Heart left ventricle (tissue), 16 donors: ENCODE data around the gene EXD1. TPM values are rescaled to one million over a fixed set of nuclear protein-coding genes. Genes with fewer than 3 reads are reported as not detected.

Experiments
- ATAC-seq, 4 donors: fragments of 200-7000 bp; cut with Tn5 transposase; one replicate each; pipeline ENCODE4 v1.9.1; 2020 to 2022; ENCODE audit warnings: moderate library complexity in 4 of 4, mild to moderate bottlenecking in 3 of 4, moderate number of reproducible peaks in 1 of 4
- DNase-seq, 5 donors: peaks; one replicate each; pipeline ENCODE4 v3.0.0-alpha.2; 2020
- H3K27ac ChIP-seq, 12 donors: fragments of 200-600 bp; sonication (generic) in 4 of 12; one replicate each; pipeline versions ENCODE4 v1.5.0 to v1.8.0; 2016 to 2022; ENCODE audit warnings: mild to moderate bottlenecking in 2 of 12
- H3K27me3 ChIP-seq, 9 donors: fragments of 200-600 bp; sonication (generic) in 2 of 9; one replicate each; pipeline versions ENCODE4 v1.5.1 to v1.8.0; 2016 to 2022; ENCODE audit warnings: mild to moderate bottlenecking in 3 of 9
- H3K36me3 ChIP-seq, 9 donors: fragments of 200-600 bp; sonication (generic) in 2 of 9; one replicate each; pipeline versions ENCODE4 v1.5.0 to v1.8.0; 2018 to 2022; ENCODE audit warnings: mild to moderate bottlenecking in 2 of 9
- H3K4me1 ChIP-seq, 12 donors: fragments of 200-600 bp; sonication (generic) in 4 of 12; one replicate each; pipeline versions ENCODE4 v1.5.0 to v1.8.0; 2016 to 2022; ENCODE audit warnings: mild to moderate bottlenecking in 3 of 12
- H3K4me3 ChIP-seq, 12 donors: fragments of 200-600 bp; sonication (generic) in 4 of 12; one replicate each; pipeline versions ENCODE4 v1.5.0 to v1.8.0; 2017 to 2022; ENCODE audit warnings: mild to moderate bottlenecking in 9 of 12, moderate library complexity in 4 of 12
- H3K9me3 ChIP-seq, 12 donors: fragments of 200-600 bp; sonication (generic) in 4 of 12; one replicate each; pipeline versions ENCODE4 v1.5.0 to v1.8.0; 2016 to 2022; ENCODE audit warnings: mild to moderate bottlenecking in 1 of 12
- POLR2A ChIP-seq, 2 donors: fragments of 450-650 bp; IDR thresholded peaks; one replicate each; pipeline ENCODE4 v1.6.1; 2017; ENCODE audit warnings: antibody characterized with exemption in 2 of 2, mild to moderate bottlenecking in 2 of 2, moderate library complexity in 2 of 2
- WGBS, 4 donors: extraction: QIAGEN DNeasy Blood & Tissue Kit in 2 of 4; methylation state at CpG; one replicate each; pipeline versions ENCODE4 v1.1.5 to v1.1.7; 2013 to 2018; 5-methylcytosine and 5-hydroxymethylcytosine counted together
- intact Hi-C, 10 donors: fragments of 100-400 bp; cut with DNase I; formaldehyde crosslinking; loops; one replicate each; pipeline versions ENCODE4 v1.11.1 to v1.14.2; 2022
- polyA plus RNA-seq, 2 donors: library from polyadenylated mRNA; stranded (reverse); fragments of 200-250 nt; gene quantifications; one replicate each; pipeline ENCODE4 v1.2.3, GENCODE V29; 2013
- total RNA-seq, 9 donors: library from RNA; depleted of rRNA in 2 of 9; stranded (reverse); fragments of >200 nt in 2 of 9; fragmentation: NEBNext Ultra II Directional in 3 of 9; extraction: Animal tissue kit (Norgen Biotek cat#: 25700) in 3 of 9; gene quantifications; one replicate each; pipeline versions ENCODE4 v1.1.0 to v1.2.4, GENCODE V29; 2016 to 2023
- TF ChIP-seq, protein P1 (sequence below), 12 donors: fragments of 200-600 bp; sonication (generic) in 4 of 12; IDR thresholded peaks; one replicate each; pipeline versions ENCODE4 v1.5.0 to v1.8.0; 2018 to 2022; ENCODE audit warnings: antibody characterized with exemption in 12 of 12, mild to moderate bottlenecking in 5 of 12
- donor health status: ischemic (EF 13 %, LVEDD 7.1; RV severe dilation, severe dysfunction).
- donor health status: healthy with polysubstance abuse.
- donor health status: DM: no; HTN: yes; CAD: no.
- donor health status: DM: no; HTN: no; CAD: no.
- donor health status: ischemic (EF 25% LVEDD 6.9; RV normal size, moderate dysfunction).
- donor health status: ischemic (EF 25% LVEDD 5.7; RV mildly dilated, moderate dysfunction).
- donor health status: healthy.
- donor health status: DM: yes; HTN: yes; CAD: no.
- donor health status: ischemic (EF 35%, LVEDD 5.7; RV mildly dilated, moderate dysfunction).
- donor health status: nonischemic (EF 11% LVEDD 7.7; RV severe dilation, severe dysfunction).
- donor health status: DM: yes; HTN: yes; CAD: no.
- donor health status: PGD.
- donor health status: ischemic (EF 29% LVEDD 5.4; RV normal size, mild dysfunction).
- donor health status: nonischemic (EF 23%, LVEDD 6.1; RV moderate dilation, normal function).

EXD1 gene
- total and polyA plus RNA-seq, 11 donors = not detected

DNA sequence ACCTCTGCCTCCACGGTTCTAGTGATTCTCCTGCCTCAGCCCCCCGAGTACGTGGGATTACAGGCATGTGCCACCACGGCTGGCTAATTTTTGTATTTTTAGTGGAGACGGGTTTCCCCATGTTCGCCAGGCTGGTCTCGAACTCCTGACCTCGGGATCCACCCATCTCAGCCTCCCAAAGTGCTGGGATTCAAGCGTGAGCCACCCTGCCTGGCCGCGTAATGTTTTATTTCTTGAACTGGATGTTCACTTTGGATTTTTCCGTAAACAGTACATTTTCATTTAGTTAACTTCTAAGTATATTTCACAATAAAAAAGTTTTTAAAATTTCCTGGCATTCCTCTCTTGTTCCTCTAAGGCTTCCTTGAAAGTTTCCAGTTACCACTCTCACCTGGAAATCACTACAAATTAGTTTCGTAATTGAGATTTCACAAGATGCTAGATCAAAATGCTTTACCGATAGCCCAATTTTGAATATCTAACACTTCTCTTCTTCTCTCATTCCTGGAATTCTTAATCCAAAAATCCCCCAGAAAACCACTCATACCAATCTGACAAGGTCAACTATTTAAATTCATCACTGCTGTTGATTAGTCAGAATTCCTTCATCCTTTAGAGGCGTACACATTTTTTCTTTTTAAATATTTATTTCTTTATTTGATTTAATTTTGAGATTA is 69.8 kb downstream of the EXD1 start:
- Histone ChIP-seq H3K27ac (no peak overlapping the region), H3K36me3 (no peaks in the 10 kb centered on the region), H3K27me3 (peaks cover 0 to 5% (median 0%) of the 10 kb centered on the region in 9 donors), H3K4me3 (no peak overlapping the region), H3K9me3 (no peaks in the 10 kb centered on the region), H3K4me1 (no peaks in the 10 kb centered on the region)
- 88 to 90% (median 89%) methylated on average over 15 of the region's 15 CpGs for WGBS, 4 donors
- DNase-seq (no peak), ATAC-seq (no peak)
- TF ChIP-seq POLR2A (IDR thresholded peaks at IDR 0.05) = no peak
- TF ChIP-seq, protein P1, sequence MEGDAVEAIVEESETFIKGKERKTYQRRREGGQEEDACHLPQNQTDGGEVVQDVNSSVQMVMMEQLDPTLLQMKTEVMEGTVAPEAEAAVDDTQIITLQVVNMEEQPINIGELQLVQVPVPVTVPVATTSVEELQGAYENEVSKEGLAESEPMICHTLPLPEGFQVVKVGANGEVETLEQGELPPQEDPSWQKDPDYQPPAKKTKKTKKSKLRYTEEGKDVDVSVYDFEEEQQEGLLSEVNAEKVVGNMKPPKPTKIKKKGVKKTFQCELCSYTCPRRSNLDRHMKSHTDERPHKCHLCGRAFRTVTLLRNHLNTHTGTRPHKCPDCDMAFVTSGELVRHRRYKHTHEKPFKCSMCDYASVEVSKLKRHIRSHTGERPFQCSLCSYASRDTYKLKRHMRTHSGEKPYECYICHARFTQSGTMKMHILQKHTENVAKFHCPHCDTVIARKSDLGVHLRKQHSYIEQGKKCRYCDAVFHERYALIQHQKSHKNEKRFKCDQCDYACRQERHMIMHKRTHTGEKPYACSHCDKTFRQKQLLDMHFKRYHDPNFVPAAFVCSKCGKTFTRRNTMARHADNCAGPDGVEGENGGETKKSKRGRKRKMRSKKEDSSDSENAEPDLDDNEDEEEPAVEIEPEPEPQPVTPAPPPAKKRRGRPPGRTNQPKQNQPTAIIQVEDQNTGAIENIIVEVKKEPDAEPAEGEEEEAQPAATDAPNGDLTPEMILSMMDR (IDR thresholded peaks at IDR 0.05) = no peak
- intact Hi-C loops = no loop called here

GRCh38 chr15:41154412-41154811 is 76.1 kb downstream of the EXD1 start:
- 53 to 74% (median 64%) methylated on average over 2 of the region's 2 CpGs for WGBS, 4 donors
- no peak overlapping the region for H3K27ac ChIP-seq
- no peak for TF ChIP-seq POLR2A (IDR thresholded peaks at IDR 0.05)
- TF ChIP-seq, protein P1 (IDR thresholded peaks at IDR 0.05) = no peak
- H3K4me1 ChIP-seq = no peaks in the 10 kb centered on the region
- DNase-seq (no peak), ATAC-seq (no peak)
- H3K4me3 ChIP-seq = no peak overlapping the region
- H3K27me3 ChIP-seq = peaks cover 0 to 5% (median 0%) of the 10 kb centered on the region in 9 donors
- H3K9me3 ChIP-seq = no peaks in the 10 kb centered on the region
- H3K36me3 ChIP-seq = no peaks in the 10 kb centered on the region
- intact Hi-C loops = no loop called here

DNA sequence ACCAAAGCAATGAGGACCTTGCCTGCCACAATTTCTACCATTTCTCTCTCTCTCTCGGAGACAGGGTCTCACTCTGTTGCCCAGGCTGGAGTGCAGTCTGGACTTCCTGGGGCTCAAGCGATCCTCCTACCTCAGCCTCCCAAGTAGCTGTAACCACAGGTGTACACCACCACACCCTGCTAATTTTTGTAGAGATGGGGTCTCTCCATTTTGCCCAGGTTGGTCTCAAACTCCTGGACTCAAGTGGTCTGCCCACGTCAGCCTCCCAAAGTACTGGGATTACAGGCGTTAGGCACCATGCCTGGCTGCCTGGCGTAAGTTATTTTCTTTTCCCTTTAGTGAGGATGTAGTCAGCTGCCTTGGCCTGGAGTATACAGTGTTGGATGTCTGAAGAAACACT is 76.8 kb downstream of the EXD1 start:
- DNase-seq = no peak
- intact Hi-C loops = no loop called here
- no peak for TF ChIP-seq POLR2A (IDR thresholded peaks at IDR 0.05)
- TF ChIP-seq, protein P1 (IDR thresholded peaks at IDR 0.05) = no peak
- WGBS, 4 donors = 92 to 94% (median 93%) methylated on average over 5 of the region's 5 CpGs
- Histone ChIP-seq H3K4me3 (no peak overlapping the region), H3K27ac (no peak overlapping the region), H3K27me3 (peaks cover 0 to 5% (median 0%) of the 10 kb centered on the region in 9 donors), H3K4me1 (no peaks in the 10 kb centered on the region), H3K9me3 (no peaks in the 10 kb centered on the region), H3K36me3 (no peaks in the 10 kb centered on the region)
- ATAC-seq = no peak

- intact Hi-C loops = no loop called here
- 92 to 97% (median 96%) methylated on average over 14 to 37 of the region's 37 CpGs for WGBS, 4 donors
- Histone ChIP-seq H3K4me1 (no peaks in the 10 kb centered on the region), H3K36me3 (no peaks in the 10 kb centered on the region), H3K9me3 (no peaks in the 10 kb centered on the region), H3K27me3 (no peaks in the 10 kb centered on the region), H3K4me3 (no peak overlapping the region), H3K27ac (no peak overlapping the region)
- ATAC-seq (no peak), DNase-seq (no peak)
- no peak for TF ChIP-seq POLR2A (IDR thresholded peaks at IDR 0.05)
- TF ChIP-seq, protein P1 (IDR thresholded peaks at IDR 0.05) = no peak
Measured at GRCh38 chr15:41151451-41152005, 79.0 kb downstream of the EXD1 start.
